NCI-H1436 (cell line): ENCODE data around the gene RASSF8.

ENCODE experiments used
- DNase-seq: peaks from one replicate; lab custom pipeline; 2025; lab: John Stamatoyannopoulos, UW

The RASSF8 gene

GRCh38 chr12:26109343-26109881 lies 150.9 kb downstream of the RASSF8 start:
- DNase-seq = no peak

GRCh38 chr12:26112232-26112631 lies 153.8 kb downstream of the RASSF8 start:
- no peak for DNase-seq

- no peak for DNase-seq
These were observed 154.2 kb downstream of the RASSF8 start for GRCh38 chr12:26112703-26113147.

- DNase-seq = no peak
These were observed 154.7 kb downstream of the RASSF8 start for GRCh38 chr12:26113181-26113654.

GRCh38 chr12:26113853-26114719 lies 155.6 kb downstream of the RASSF8 start:
- peak; percentile 12 for DNase-seq

- DNase-seq = no peak
These were observed 156.4 kb downstream of the RASSF8 start for GRCh38 chr12:26114720-26115401.

GRCh38 chr12:26116829-26117715 lies 158.6 kb downstream of the RASSF8 start:
- DNase-seq = no peak

GRCh38 chr12:26118308-26118707 lies 159.8 kb downstream of the RASSF8 start:
- DNase-seq = no peak

- no peak for DNase-seq
These were observed 161.0 kb downstream of the RASSF8 start for GRCh38 chr12:26119391-26119989.

- no peak for DNase-seq
These were observed 162.2 kb downstream of the RASSF8 start for GRCh38 chr12:26120561-26121274.

GRCh38 chr12:26121323-26122060 lies 163.0 kb downstream of the RASSF8 start:
- no peak for DNase-seq

- DNase-seq = no peak
These were observed 163.7 kb downstream of the RASSF8 start for GRCh38 chr12:26122061-26122680.

GRCh38 chr12:26122681-26123481 lies 164.4 kb downstream of the RASSF8 start:
- no peak for DNase-seq

- DNase-seq = no peak
These were observed 165.0 kb downstream of the RASSF8 start for GRCh38 chr12:26123482-26123980.

- DNase-seq = no peak
These were observed 166.2 kb downstream of the RASSF8 start, which contains the start of gene BHLHE41 for GRCh38 chr12:26124446-26125399. BHLHE41 (minus strand) TSS chr12:26125037; CDS start chr12:26124779, 258 bp downstream.

GRCh38 chr12:26125400-26126339 lies 167.2 kb downstream of the RASSF8 start:
- no peak for DNase-seq
